HG03097 (cell line): ENCODE results near the gene PSMA7.
"Not testable (repeated sequence)": the region's sequence is repeated elsewhere in the genome, so short reads cannot be mapped to it uniquely, and the experiment has no call there.

ENCODE experiments used
- ATAC-seq: cut with Tn5 transposase; IDR thresholded peaks from one replicate; pipeline ENCODE4 v1.9.1; 2021; ENCODE audit not compliant: unreplicated experiment, low FRiP score

The PSMA7 gene

GRCh38 chr20:62156592-62157386, 13.6 kb upstream of the PSMA7 start:
- no peak for ATAC-seq

GRCh38 chr20:62156254-62156556, 13.0 kb upstream of the PSMA7 start:
- ATAC-seq, result no peak

GRCh38 chr20:62155428-62156253, 12.4 kb upstream of the PSMA7 start:
- ATAC-seq, result no peak

- ATAC-seq, result no peak
Measured at GRCh38 chr20:62151835-62152364, 8.7 kb upstream of the PSMA7 start.

- no peak for ATAC-seq
Measured at GRCh38 chr20:62151225-62151624, 8.0 kb upstream of the PSMA7 start.

GRCh38 chr20:62150310-62150575, 7.0 kb upstream of the PSMA7 start:
- no peak for ATAC-seq

GRCh38 chr20:62149532-62150309, 6.5 kb upstream of the PSMA7 start:
- ATAC-seq, result no peak

DNA sequence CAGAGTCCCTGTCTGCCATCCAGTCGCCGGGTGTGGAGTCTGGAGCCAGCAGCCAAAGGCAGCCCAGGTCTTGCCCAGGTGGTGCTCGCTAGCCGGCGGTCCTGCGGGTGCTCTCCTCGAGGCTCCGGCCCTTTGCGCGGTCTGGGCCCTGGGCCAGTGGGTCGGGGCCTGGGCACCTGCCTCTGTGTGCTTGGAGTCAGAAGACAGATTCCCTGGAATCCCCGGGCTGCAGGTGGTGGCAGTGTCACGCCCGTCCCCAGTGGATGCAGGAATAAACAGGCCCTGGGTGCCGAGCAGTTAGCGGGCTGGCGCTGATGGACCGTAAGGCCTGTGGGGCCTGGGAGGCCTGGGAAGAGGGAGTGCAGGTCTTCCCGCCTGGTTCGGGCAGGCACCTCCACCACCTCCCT, 5.7 kb upstream of the PSMA7 start:
- no peak for ATAC-seq

- ATAC-seq, result not testable (repeated sequence)
Measured at GRCh38 chr20:62148383-62148782, 5.2 kb upstream of the PSMA7 start.

DNA sequence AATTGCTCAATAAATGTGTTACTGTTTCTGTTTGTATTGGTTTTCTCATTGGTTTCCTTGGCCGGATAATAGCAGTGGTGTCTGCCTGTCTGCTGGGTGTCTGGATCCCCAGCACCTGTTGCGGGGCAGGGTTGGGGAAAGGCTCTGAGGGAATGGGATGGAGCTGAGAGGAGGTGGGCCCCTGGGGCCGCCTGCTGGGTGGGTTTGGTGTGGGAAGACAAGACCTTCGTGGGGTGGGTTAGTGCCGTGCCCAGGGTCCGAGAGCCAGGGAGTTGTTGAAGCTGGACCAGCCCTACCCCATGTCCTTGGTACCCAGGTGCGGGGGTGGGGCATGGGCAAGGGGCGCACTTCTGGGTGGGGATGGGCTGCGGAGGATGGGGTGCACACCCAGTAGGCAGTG, 4.3 kb upstream of the PSMA7 start:
- ATAC-seq, result no peak

- no peak for ATAC-seq
Measured at GRCh38 chr20:62147125-62147524, 3.9 kb upstream of the PSMA7 start.

- ATAC-seq, result no peak
Measured at GRCh38 chr20:62146019-62146755, 3.0 kb upstream of the PSMA7 start.

- ATAC-seq, result no peak
Measured at GRCh38 chr20:62145688-62146018, 2.5 kb upstream of the PSMA7 start.

- ATAC-seq, result no peak
Measured at GRCh38 chr20:62143957-62144825, 997 bp upstream of the PSMA7 start.

DNA sequence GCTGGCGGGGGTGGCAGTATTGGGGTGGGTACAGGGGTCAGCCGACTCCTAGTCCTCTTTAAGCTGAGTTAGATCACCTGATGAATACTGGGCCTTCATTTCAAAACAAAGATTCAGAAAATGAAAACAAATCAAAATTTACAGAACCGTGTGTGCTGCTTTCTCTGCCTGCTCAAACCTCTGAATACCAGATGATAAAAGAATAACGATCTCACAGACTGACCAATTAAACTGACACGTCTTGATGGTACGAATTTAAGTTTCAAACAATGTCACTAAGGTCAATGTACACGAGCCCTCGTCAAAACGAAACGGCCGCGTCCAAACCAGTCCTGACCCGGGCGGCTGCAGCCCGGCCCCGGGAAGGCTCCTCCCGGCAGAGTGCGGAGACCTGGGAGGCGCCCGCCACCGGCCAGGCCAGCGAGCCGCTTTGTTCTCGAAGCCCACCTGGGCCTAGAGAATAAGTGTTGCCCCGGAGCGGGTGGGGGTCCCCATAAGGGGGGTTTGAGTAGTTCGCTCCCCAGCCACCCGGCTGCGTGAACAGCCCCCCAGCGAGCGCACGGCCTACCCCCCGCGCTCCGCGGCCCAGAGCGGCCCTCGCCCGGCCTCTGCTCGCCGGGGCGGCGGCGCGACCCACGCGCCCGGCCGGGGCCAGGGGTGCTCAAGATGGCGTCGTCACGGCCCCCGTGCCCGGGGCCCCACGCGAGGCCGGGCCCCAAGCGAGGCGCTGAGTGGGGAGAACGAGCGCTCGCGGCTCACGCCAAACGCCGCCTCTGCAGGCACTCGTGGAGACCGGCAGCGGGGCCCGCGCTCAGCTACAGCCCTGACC, 728 bp downstream of the PSMA7 start:
- ATAC-seq, result peak; percentile 5

DNA sequence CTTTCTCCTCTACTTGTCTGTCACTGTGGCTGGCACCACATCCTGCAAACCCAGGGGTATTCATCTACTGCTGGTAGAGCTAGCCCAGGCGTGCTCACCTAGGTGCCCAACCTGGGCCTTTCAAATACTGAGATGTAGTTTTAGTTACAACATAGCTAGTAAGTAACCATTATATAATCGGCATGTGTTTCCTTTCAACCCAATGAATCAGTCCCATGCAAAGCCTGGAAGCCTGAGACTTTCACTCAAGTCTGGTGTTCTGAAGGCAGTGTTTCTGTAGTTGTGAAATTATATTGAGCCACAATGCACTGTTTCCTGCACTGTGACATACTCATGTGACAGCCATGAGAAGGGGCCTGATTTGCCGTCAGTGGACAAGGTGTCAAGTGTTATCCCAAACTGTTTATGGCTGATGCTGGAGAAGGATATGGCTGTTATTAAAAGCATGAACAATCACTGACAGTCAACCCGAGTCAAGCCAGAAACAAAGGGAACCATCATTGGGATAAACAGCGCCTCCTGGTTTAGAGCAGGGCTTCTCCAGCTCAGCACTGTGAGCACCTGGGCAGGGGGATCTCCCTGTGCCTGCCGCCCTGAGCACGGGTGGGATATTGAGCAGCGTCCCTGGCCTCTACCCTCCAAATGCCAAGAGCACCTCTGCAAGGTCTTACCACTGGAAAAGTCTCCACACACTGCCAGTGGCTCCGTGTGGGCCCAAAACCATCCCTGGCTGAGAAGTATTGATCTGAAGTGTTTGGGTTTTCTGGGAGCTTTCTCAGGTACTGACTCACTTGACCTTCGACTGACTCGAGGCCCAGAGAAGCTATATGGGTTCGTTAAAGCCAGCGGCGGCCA, 1.6 kb downstream of the PSMA7 start:
- no peak for ATAC-seq

GRCh38 chr20:62141043-62141396, 2.2 kb downstream of the PSMA7 start:
- no peak for ATAC-seq

DNA sequence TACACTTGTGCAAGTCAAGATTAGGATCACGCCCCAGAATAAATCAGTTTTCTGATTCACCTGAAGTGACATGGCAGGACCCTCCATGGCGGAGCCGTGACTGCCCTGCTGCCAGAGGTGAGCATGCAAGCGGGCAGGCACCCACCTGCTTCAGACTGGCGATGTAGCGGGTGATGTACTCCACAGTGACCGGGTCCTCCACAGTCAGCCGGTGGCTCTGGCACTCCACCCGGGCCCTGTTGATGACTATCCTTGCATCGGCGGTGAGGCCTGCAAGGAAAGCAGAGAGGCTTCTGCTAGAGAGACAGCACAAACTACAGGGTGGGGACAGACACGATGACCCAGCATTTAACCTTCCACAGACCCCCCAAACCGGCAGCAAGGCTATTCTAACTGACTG, 3.6 kb downstream of the PSMA7 start:
- ATAC-seq, result no peak
